8988T (cell line): ENCODE measurements around the gene GRP.
A peak's percentile ranks its signal among the peaks of the same experiment; 100 is the strongest.
"Not testable (repeated sequence)": the region's sequence is repeated elsewhere in the genome, so short reads cannot be mapped to it uniquely, and the experiment has no call there.

Experiments used
- DNase-seq: peaks from one replicate; pipeline ENCODE4 v3.0.0; 2011

GRP gene

GRCh38 chr18:59229701-59230443 is 9.9 kb downstream of the GRP start:
- DNase-seq: no peak

GRCh38 chr18:59231114-59231513 is 11.2 kb downstream of the GRP start:
- DNase-seq: no peak

GRCh38 chr18:59231877-59232276 is 11.9 kb downstream of the GRP start:
- no peak for DNase-seq

- no peak for DNase-seq
Measured at GRCh38 chr18:59232309-59233016, 12.5 kb downstream of the GRP start.

- no peak for DNase-seq
Measured at GRCh38 chr18:59233017-59233410, 13.1 kb downstream of the GRP start.

- DNase-seq: no peak
Measured at GRCh38 chr18:59238385-59238784, 18.4 kb downstream of the GRP start.

- DNase-seq: no peak
Measured at GRCh38 chr18:59239642-59240041, 19.7 kb downstream of the GRP start.

- DNase-seq: no peak
Measured at GRCh38 chr18:59242906-59243305, 22.9 kb downstream of the GRP start.

GRCh38 chr18:59246796-59247195 is 26.8 kb downstream of the GRP start:
- DNase-seq: no peak

GRCh38 chr18:59249199-59249774 is 29.3 kb downstream of the GRP start:
- no peak for DNase-seq

GRCh38 chr18:59255491-59255890 is 35.5 kb downstream of the GRP start:
- DNase-seq: not testable (repeated sequence)

- not testable (repeated sequence) for DNase-seq
Measured at GRCh38 chr18:59261842-59262241, 41.9 kb downstream of the GRP start.

GRCh38 chr18:59262243-59262642 is 42.3 kb downstream of the GRP start:
- DNase-seq: not testable (repeated sequence)

- no peak for DNase-seq
Measured at GRCh38 chr18:59263661-59264060, 43.7 kb downstream of the GRP start.

- DNase-seq: no peak
Measured at GRCh38 chr18:59264121-59264571, 44.2 kb downstream of the GRP start.

- DNase-seq: no peak
Measured at GRCh38 chr18:59264651-59265245, 44.8 kb downstream of the GRP start.

GRCh38 chr18:59265246-59265973 is 45.5 kb downstream of the GRP start:
- DNase-seq: peak; percentile 48

- no peak for DNase-seq
Measured at GRCh38 chr18:59265974-59266369, 46.0 kb downstream of the GRP start.

- no peak for DNase-seq
Measured at GRCh38 chr18:59266459-59266858, 46.5 kb downstream of the GRP start.

GRCh38 chr18:59266886-59267502 is 47.0 kb downstream of the GRP start:
- DNase-seq: no peak

- DNase-seq: no peak
Measured at GRCh38 chr18:59267503-59268126, 47.7 kb downstream of the GRP start.

- DNase-seq: no peak
Measured at GRCh38 chr18:59268127-59268720, 48.3 kb downstream of the GRP start.
